K562 (cell line): ENCODE results near the gene SCRN1. TPM values are rescaled to one million over a fixed set of nuclear protein-coding genes. Genes with fewer than 3 reads are reported as not detected.

Experiments used
- ATAC-seq: fragments of 200-7000 bp; cut with Tn5 transposase; 3 replicates; pipeline ENCODE4 v1.9.1; 2020; ENCODE audit warnings: moderate library complexity
- BruUV-seq: library from RNA; stranded (reverse); fragments of 400-500 nt; replicated peaks from 2 replicates; lab custom pipeline; 2021; lab: Mats Ljungman, UMichigan
- CTCF ChIA-PET: fragments of 300-600 bp; formaldehyde crosslinking; extraction: SDS; loops from one replicate; lab custom pipeline; 2021; ENCODE audit warnings: low intra/inter-chr PET ratio; lab: Yijun Ruan, JAX
- POLR2A ChIA-PET: fragments of 300-600, 350-650 bp; sonication (Branson Sonifier 250); formaldehyde crosslinking; extraction: SDS; loops from one replicate; lab custom pipeline; 2021; ENCODE audit warnings: antibody characterized with exemption, inconsistent platforms; lab: Yijun Ruan, JAX
- DNase-seq, 4 experiments: peaks; one replicate each; pipeline versions ENCODE4 v3.0.0 to v3.0.0-alpha.2; 2011 to 2018; ENCODE audit warnings: low spot score in 3 of 4, mixed read lengths in 3 of 4; ENCODE audit errors: extremely low read depth in 1 of 4
- FAIRE-seq: peaks from 2 replicates; lab custom pipeline; 2011; peaks lifted over from hg19 to GRCh38; lab: Jason Lieb, UNC
- H2AFZ ChIP-seq: 2 replicates; pipeline ENCODE4 v1.6.0; 2011; ENCODE audit warnings: low read depth, low read length, control low read depth, inconsistent platforms
- H3K27ac ChIP-seq: fragments of 200-600 bp; 3 replicates; pipeline ENCODE4 v1.8.0; 2011; ENCODE audit warnings: low read depth, mild to moderate bottlenecking, control low read depth, inconsistent platforms, low read length, moderate library complexity, mixed read lengths; ENCODE audit errors: extremely low read depth
- H3K27me3 ChIP-seq, 2 experiments: fragments of 300-600 bp in 1 of 2; 2 replicates in 1 of 2; 3 replicates in 1 of 2; pipeline versions ENCODE4 v1.6.0 to v1.8.0; 2011; ENCODE audit warnings: inconsistent platforms in 2 of 2, low read length in 2 of 2, mild to moderate bottlenecking in 1 of 2, mixed read lengths in 1 of 2, moderate library complexity in 1 of 2; ENCODE audit not compliant: control insufficient read depth in 2 of 2, insufficient read depth in 2 of 2
- H3K36me3 ChIP-seq: fragments of 300-600 bp; 3 replicates; pipeline ENCODE4 v1.8.0; 2011; ENCODE audit warnings: mild to moderate bottlenecking, low read length, inconsistent platforms; ENCODE audit not compliant: control insufficient read depth, insufficient read depth
- H3K4me1 ChIP-seq, 2 experiments: fragments of 200-600 bp in 1 of 2; replicated peaks in 1 of 2; 2 replicates in 1 of 2; 3 replicates in 1 of 2; pipeline versions ENCODE4 v1.5.1 to v1.8.0; 2011; ENCODE audit warnings: inconsistent platforms in 2 of 2, low read length in 2 of 2, mild to moderate bottlenecking in 1 of 2, mixed read lengths in 1 of 2, moderate library complexity in 1 of 2; ENCODE audit not compliant: control insufficient read depth in 2 of 2, insufficient read depth in 2 of 2
- H3K4me2 ChIP-seq: 2 replicates; pipeline ENCODE4 v1.6.1; 2011; ENCODE audit warnings: low read length, control low read depth, inconsistent platforms, mixed read lengths; ENCODE audit not compliant: insufficient read depth
- H3K4me3 ChIP-seq: fragments of 200-600 bp; sonication (generic), shearing (Covaris generic); 2 replicates; pipeline ENCODE4 v1.5.1; 2016; ENCODE audit warnings: control low read depth, inconsistent platforms
- H3K79me2 ChIP-seq: fragments of 200-600 bp; 3 replicates; pipeline ENCODE4 v1.8.0; 2011; ENCODE audit warnings: low read length, inconsistent platforms; ENCODE audit not compliant: control insufficient read depth, insufficient read depth
- H3K9ac ChIP-seq, 2 experiments: 2 replicates each; pipeline versions ENCODE4 v1.6.0 to v1.6.1; 2011; ENCODE audit warnings: low read depth in 2 of 2, low read length in 2 of 2, control low read depth in 1 of 2, inconsistent platforms in 1 of 2, mild to moderate bottlenecking in 1 of 2, mixed read lengths in 1 of 2; ENCODE audit not compliant: insufficient read depth in 1 of 2
- H3K9me1 ChIP-seq: one replicate; pipeline ENCODE4 v1.6.0; 2011; ENCODE audit warnings: inconsistent platforms, mild to moderate bottlenecking, low read length, moderate library complexity; ENCODE audit not compliant: control insufficient read depth, insufficient read depth
- H3K9me3 ChIP-seq: replicated peaks from 2 replicates; pipeline ENCODE4 v1.5.1; 2011; ENCODE audit warnings: low read depth, low read length, inconsistent platforms; ENCODE audit not compliant: control insufficient read depth, insufficient read depth
- H4K20me1 ChIP-seq: replicated peaks from 2 replicates; pipeline ENCODE4 v1.6.1; 2011; ENCODE audit warnings: low read length, inconsistent platforms, mixed read lengths; ENCODE audit not compliant: control insufficient read depth, insufficient read depth
- ASH1L ChIP-seq: fragments of 450-650 bp; IDR thresholded peaks from 2 replicates; pipeline ENCODE4 v1.6.1; 2018; ENCODE audit warnings: borderline replicate concordance, mild to moderate bottlenecking, low read depth; ENCODE audit not compliant: partially characterized antibody
- C11orf30 ChIP-seq: fragments of 450-650 bp; IDR thresholded peaks from 2 replicates; pipeline ENCODE4 v1.6.1; 2016; ENCODE audit warnings: low read depth, mild to moderate bottlenecking
- DLX4 ChIP-seq: fragments of 250-450 bp; sonication (Bioruptor Pico); IDR thresholded peaks from 2 replicates; pipeline ENCODE4 v1.6.1; 2021; ENCODE audit warnings: mild to moderate bottlenecking
- GTF2A2 ChIP-seq: IDR thresholded peaks from 2 replicates; pipeline ENCODE4 v1.6.1; 2016; ENCODE audit warnings: mild to moderate bottlenecking, missing genetic modification characterization, missing compliant biosample characterization
- KDM2B ChIP-seq: fragments of 250-450 bp; sonication (Bioruptor Pico); IDR thresholded peaks from 2 replicates; pipeline ENCODE4 v1.8.0; 2021; ENCODE audit warnings: mild to moderate bottlenecking, moderate library complexity
- MAFF ChIP-seq: IDR thresholded peaks from 2 replicates; pipeline ENCODE4 v1.6.1; 2012; ENCODE audit warnings: low read length, improper control_type of control experiment
- MAFG ChIP-seq: fragments of 450-650 bp; conservative IDR thresholded peaks from 2 replicates; pipeline ENCODE4 v1.6.1; 2016; ENCODE audit warnings: missing genetic modification characterization, missing compliant biosample characterization
- MAFK ChIP-seq: IDR thresholded peaks from 2 replicates; pipeline ENCODE4 v1.6.1; 2011; ENCODE audit warnings: low read length, improper control_type of control experiment
- PHB ChIP-seq: fragments of 250-450 bp; sonication (Bioruptor Pico); IDR thresholded peaks from 2 replicates; pipeline ENCODE4 v1.5.0; 2021
- SRSF7 ChIP-seq: fragments of 200-400 bp; formaldehyde crosslinking; optimal IDR thresholded peaks from 2 replicates; pipeline ENCODE3; 2017; ENCODE audit warnings: mild to moderate bottlenecking, low read depth, low read length
- TCF3 ChIP-seq: sonication (generic); formaldehyde crosslinking; IDR thresholded peaks from 2 replicates; pipeline ENCODE4 v1.4.0; 2020; ENCODE audit warnings: mild to moderate bottlenecking, missing genetic modification reagents
- ZBTB1 ChIP-seq: sonication (generic); formaldehyde crosslinking; IDR thresholded peaks from 2 replicates; pipeline ENCODE4 v1.8.1; 2023; ENCODE audit warnings: missing genetic modification reagents, low read depth, mild to moderate bottlenecking, borderline replicate concordance
- ZKSCAN8 ChIP-seq: fragments of 200-800 bp; sonication (Bioruptor generic); IDR thresholded peaks from 2 replicates; pipeline ENCODE4 v1.6.1; 2016; ENCODE audit warnings: missing genetic modification characterization, missing compliant biosample characterization
- ZNF316 ChIP-seq: fragments of 450-650 bp; IDR thresholded peaks from 2 replicates; pipeline ENCODE4 v1.6.1; 2016
- ZNF354B ChIP-seq: fragments of 250-450 bp; sonication (Bioruptor Pico); IDR thresholded peaks from 2 replicates; pipeline ENCODE4 v1.4.0; 2020
- ZNF395 ChIP-seq: fragments of 200-800 bp; sonication (Bioruptor generic); IDR thresholded peaks from 2 replicates; pipeline ENCODE4 v1.6.1; 2017; ENCODE audit warnings: missing genetic modification characterization, missing compliant biosample characterization
- ZNF77 ChIP-seq: fragments of 250-450 bp; sonication (Bioruptor Pico); IDR thresholded peaks from 2 replicates; pipeline ENCODE4 v1.5.0; 2020
- WGBS: fragments of 100-300 bp; shearing (Covaris generic); methylation state at CpG from one replicate; pipeline ENCODE4 v1.1.6; 2016; ENCODE audit warnings: low coverage, mixed read lengths; ENCODE audit not compliant: insufficient coverage; ENCODE audit errors: missing lambda C conversion rate; 5-methylcytosine and 5-hydroxymethylcytosine counted together
- in situ Hi-C: fragments of 300-500 bp; cut with MboI; formaldehyde crosslinking; loops from 4 replicates; pipeline ENCODE4 v1.15.0; 2018; ENCODE audit warnings: inconsistent platforms, mixed read lengths
- intact Hi-C: fragments of 100-400 bp; cut with micrococcal nuclease; formaldehyde crosslinking; loops from 2 replicates; pipeline ENCODE4 v1.14.2; 2022
- polyA plus RNA-seq, 8 experiments: library from polyadenylated mRNA; depleted of rRNA in 4 of 8; stranded (reverse) in 5 of 8; unstranded in 3 of 8; fragments of >200 nt; fragmentation: Nextera tagmentation in 2 of 8; fragmentation: Illumina TruSeq in 1 of 8; extraction: Ambion mirVana in 2 of 8; extraction: Trizol in 1 of 8; gene quantifications; 2 replicates each; pipeline versions ENCODE4 v1.2.1 to v1.2.3, GENCODE V29; 2011 to 2014; ENCODE audit warnings: inconsistent platforms in 1 of 8, missing spikeins in 1 of 8
- total RNA-seq, 7 experiments: library from RNA; depleted of rRNA in 6 of 7; stranded (reverse); fragments of >200 nt in 6 of 7; fragmentation: Illumina TruSeq in 2 of 7; extraction: Trizol in 2 of 7; gene quantifications; 2 replicates each; pipeline versions ENCODE4 v1.2.1 to v1.2.3, GENCODE V29; 2011 to 2021; ENCODE audit warnings: low replicate concordance in 1 of 7

The SCRN1 gene
- total and polyA plus RNA-seq, 9 of the 15 experiments (the other 6 are each of a cell fraction or from before 2014, with no cell fraction given), result 0.13 to 1.4 (median 0.20) TPM

- in situ Hi-C loops (no loop called here), intact Hi-C loops (no loop called here)
- no TSS peak for BruUV-seq
- no peaks in the 10 kb centered on the region for H4K20me1 ChIP-seq
- H3K9me3 ChIP-seq, result no peaks in the 10 kb centered on the region
- no peaks in the 10 kb centered on the region for H3K4me1 ChIP-seq
- no peak overlapping the region for H3K4me2 ChIP-seq
- no peaks in the 10 kb centered on the region for H3K36me3 ChIP-seq
- no peak for TF ChIP-seq KDM2B
- peak; percentile 92 for TF ChIP-seq ZNF316
- TF ChIP-seq SRSF7, result no peak
- no peak for TF ChIP-seq ZKSCAN8 (CRISPR knock-in tag)
- peak; percentile 91 for TF ChIP-seq MAFK
- no peak for TF ChIP-seq ASH1L
- no peak for TF ChIP-seq DLX4 (CRISPR knock-in tag)
- no peak for TF ChIP-seq GTF2A2 (tag)
- TF ChIP-seq MAFG (tag), result peak; percentile 83
- no peak for TF ChIP-seq ZBTB1 (CRISPR knock-in tag)
- peak; percentile 77 for TF ChIP-seq C11orf30
- no peak for TF ChIP-seq TCF3 (CRISPR knock-in tag)
- no peak for TF ChIP-seq ZNF77 (CRISPR knock-in tag)
- no peak for TF ChIP-seq ZNF354B (CRISPR knock-in tag)
- TF ChIP-seq PHB (CRISPR knock-in tag), result no peak
- TF ChIP-seq ZNF395 (CRISPR knock-in tag), result no peak
- peak; percentile 90 for TF ChIP-seq MAFF
- POLR2A ChIA-PET, result interaction anchor here (0.6 to 0.7 kb wide), 2 partner anchors 14 to 117 kb away, joined by 3 to 4 read pairs; no protein-coding TSS in a partner anchor
- FAIRE-seq (no peak), ATAC-seq (no peak), DNase-seq (no peak)
- no peak overlapping the region for H2AFZ ChIP-seq
- no peak overlapping the region for H3K27ac ChIP-seq
- H3K9me1 ChIP-seq, result no peaks in the 10 kb centered on the region
- no peaks in the 10 kb centered on the region for H3K79me2 ChIP-seq
- CTCF ChIA-PET, result no interaction called here
- no peak overlapping the region for H3K9ac ChIP-seq
- H3K4me3 ChIP-seq, result no peak overlapping the region
- H3K27me3 ChIP-seq, result peaks cover 4 to 7% of the 10 kb centered on the region in 2 experiments; a peak in 3 of 5 replicates
- 0% methylated on average over 5 of the region's 5 CpGs for WGBS
Measured at GRCh38 chr7:29971566-29972314, 17.9 kb downstream of the SCRN1 start.
